Chondrocyte (in vitro differentiated cells): ENCODE results near the gene CD200. TPM values are rescaled to one million over a fixed set of nuclear protein-coding genes. Genes with fewer than 3 reads are reported as not detected.
A peak's percentile ranks its signal among the peaks of the same experiment; 100 is the strongest.

Source experiments
- DNase-seq: peaks from one replicate; pipeline ENCODE4 v3.0.0; 2021; ENCODE audit warnings: mixed read lengths, low spot score
- H3K27ac Mint-ChIP-seq: one replicate; pipeline ENCODE4 v1.8.0; 2021; ENCODE audit warnings: mild to moderate bottlenecking, moderate library complexity, mixed read lengths; ENCODE audit not compliant: unreplicated experiment
- H3K27me3 Mint-ChIP-seq: 2 replicates; pipeline ENCODE4 v1.8.0; 2021; ENCODE audit warnings: low read depth, mixed read lengths
- H3K36me3 Mint-ChIP-seq: 2 replicates; pipeline ENCODE4 v1.8.0; 2021; ENCODE audit warnings: low read depth, mixed read lengths
- H3K4me1 Mint-ChIP-seq: 2 replicates; pipeline ENCODE4 v1.8.0; 2021; ENCODE audit warnings: low read depth, mild to moderate bottlenecking, mixed read lengths
- H3K4me3 Mint-ChIP-seq: one replicate; pipeline ENCODE4 v1.8.0; 2021; ENCODE audit warnings: mild to moderate bottlenecking, moderate library complexity, mixed read lengths; ENCODE audit not compliant: unreplicated experiment
- H3K9me3 Mint-ChIP-seq: 2 replicates; pipeline ENCODE4 v1.8.0; 2021; ENCODE audit warnings: low read depth, mixed read lengths
- CTCF ChIP-seq: fragments of 200-600 bp; sonication (generic); IDR thresholded peaks from 2 replicates; pipeline ENCODE4 v1.5.0; 2021; ENCODE audit warnings: antibody characterized with exemption, mild to moderate bottlenecking, moderate library complexity
- long read RNA-seq: library from polyadenylated mRNA; stranded (forward); transcript quantifications from one replicate; pipeline ENCODE4 v2.0.0, GENCODE V29; 2021
- total RNA-seq: library from RNA; stranded (reverse); gene quantifications from 3 replicates; pipeline ENCODE4 v1.2.1, GENCODE V29; 2021

The CD200 gene
- total RNA-seq, result 1.7 to 1.8 TPM in 2 of 3 replicates, not detected in the other
- long read RNA-seq, partial matches to known transcripts, result 0 of 4 reads
- long read RNA-seq, other reads (novel, unspliced or antisense), result 0 of 4 reads

GRCh38 chr3:112333002-112333380, at the start of gene CD200:
TSS of gene CD200 (plus strand) at chr3:112333156. CDS start at chr3:112333213, 57 bp downstream.
- Mint-ChIP-seq H3K36me3 (no peaks in the 10 kb centered on the region), H3K4me1 (peaks cover 14% of the 10 kb centered on the region), H3K27ac (no peak within 1 kb of the TSS), H3K27me3 (no peaks in the 10 kb centered on the region), H3K4me3 (peak within 1 kb of the TSS; percentile 81), H3K9me3 (no peaks in the 10 kb centered on the region)
- TF ChIP-seq CTCF, result peak; percentile 14
- DNase-seq, result peak; percentile 83

- H3K36me3 Mint-ChIP-seq, result no peaks in the 10 kb centered on the region
- no peak for TF ChIP-seq CTCF
- H3K27ac Mint-ChIP-seq, result no peak overlapping the region
- H3K4me1 Mint-ChIP-seq, result peaks cover 9% of the 10 kb centered on the region
- no peak overlapping the region for H3K4me3 Mint-ChIP-seq
- DNase-seq, result no peak
- H3K9me3 Mint-ChIP-seq, result peaks cover 3% of the 10 kb centered on the region
- H3K27me3 Mint-ChIP-seq, result no peaks in the 10 kb centered on the region
Measured at GRCh38 chr3:112289011-112289410, 43.9 kb upstream of the CD200 start.

GRCh38 chr3:112293368-112294321, 39.3 kb upstream of the CD200 start, which contains the start of gene SLC9C1:
TSS of gene SLC9C1 (minus strand) at chr3:112294216. CDS start at chr3:112286791, 7,425 bp downstream.
- no peak for DNase-seq
- Mint-ChIP-seq H3K4me3 (peak within 1 kb of the TSS; percentile 73), H3K36me3 (no peaks in the 10 kb centered on the region), H3K9me3 (peaks cover 3% of the 10 kb centered on the region), H3K4me1 (peaks cover 13% of the 10 kb centered on the region), H3K27me3 (no peaks in the 10 kb centered on the region), H3K27ac (peak within 1 kb of the TSS; percentile 82)
- TF ChIP-seq CTCF, result peak; percentile 88

GRCh38 chr3:112297714-112298113, 35.2 kb upstream of the CD200 start:
- Mint-ChIP-seq H3K27me3 (no peaks in the 10 kb centered on the region), H3K4me3 (no peak overlapping the region), H3K27ac (no peak overlapping the region), H3K36me3 (no peaks in the 10 kb centered on the region), H3K9me3 (no peaks in the 10 kb centered on the region), H3K4me1 (peaks cover 13% of the 10 kb centered on the region)
- DNase-seq, result no peak
- TF ChIP-seq CTCF, result no peak

- H3K4me3 Mint-ChIP-seq, result no peak overlapping the region
- peaks cover 6% of the 10 kb centered on the region for H3K4me1 Mint-ChIP-seq
- no peaks in the 10 kb centered on the region for H3K9me3 Mint-ChIP-seq
- TF ChIP-seq CTCF, result no peak
- no peaks in the 10 kb centered on the region for H3K36me3 Mint-ChIP-seq
- no peaks in the 10 kb centered on the region for H3K27me3 Mint-ChIP-seq
- no peak for DNase-seq
- no peak overlapping the region for H3K27ac Mint-ChIP-seq
Measured at GRCh38 chr3:112298781-112299180, 34.2 kb upstream of the CD200 start.
